Thoracic aorta (tissue), 2 donors: Measurements from ENCODE around the gene SLC9A8. TPM values are rescaled to one million over a fixed set of nuclear protein-coding genes. Genes with fewer than 3 reads are reported as not detected.

ENCODE experiments used
- ATAC-seq: fragments of 150-250 bp; one replicate; pipeline ENCODE4 v1.8.0; 2017; ENCODE audit warnings: low read depth; ENCODE audit not compliant: insufficient number of reproducible peaks, low FRiP score
- DNase-seq: peaks from one replicate; pipeline ENCODE4 v3.0.0-alpha.2; 2020; ENCODE audit warnings: low spot score
- H3K27ac ChIP-seq, 2 donors: fragments of 200-600 bp; sonication (generic); 1 replicate in 1 of 2; 2 replicates in 1 of 2; pipeline ENCODE4 v1.5.1; 2016; ENCODE audit warnings: mild to moderate bottlenecking in 2 of 2, moderate library complexity in 2 of 2
- H3K27me3 ChIP-seq: fragments of 200-600 bp; sonication (generic); replicated peaks from 2 replicates; pipeline ENCODE4 v1.6.0; 2016; ENCODE audit warnings: mild to moderate bottlenecking; ENCODE audit not compliant: insufficient read depth
- H3K36me3 ChIP-seq: fragments of 200-600 bp; sonication (generic); one replicate; pipeline ENCODE4 v1.5.1; 2016
- H3K4me1 ChIP-seq, 2 donors: fragments of 200-600 bp; sonication (generic); 1 replicate in 1 of 2; 2 replicates in 1 of 2; pipeline versions ENCODE4 v1.5.1 to v1.6.0; 2016; ENCODE audit warnings: low read depth in 2 of 2, mild to moderate bottlenecking in 1 of 2; ENCODE audit not compliant: control insufficient read depth in 1 of 2
- H3K4me3 ChIP-seq: fragments of 200-600 bp; sonication (generic); 2 replicates; pipeline ENCODE4 v1.5.1; 2016; ENCODE audit warnings: mild to moderate bottlenecking
- H3K9me3 ChIP-seq: fragments of 200-600 bp; sonication (generic); 2 replicates; pipeline ENCODE4 v1.5.1; 2016
- total RNA-seq, 2 donors: library from RNA; depleted of rRNA; stranded (reverse); fragments of >200 nt; gene quantifications; one replicate each; pipeline versions ENCODE4 v1.1.0 to v1.2.3, GENCODE V29; 2016
- TF ChIP-seq, protein P1 (sequence below): fragments of 200-600 bp; sonication (generic); IDR thresholded peaks from one replicate; pipeline ENCODE4 v1.5.1; 2019; ENCODE audit warnings: antibody characterized with exemption

The SLC9A8 gene
- total RNA-seq, 2 donors from 2014 or later: 9.2 to 14.3 TPM

DNA sequence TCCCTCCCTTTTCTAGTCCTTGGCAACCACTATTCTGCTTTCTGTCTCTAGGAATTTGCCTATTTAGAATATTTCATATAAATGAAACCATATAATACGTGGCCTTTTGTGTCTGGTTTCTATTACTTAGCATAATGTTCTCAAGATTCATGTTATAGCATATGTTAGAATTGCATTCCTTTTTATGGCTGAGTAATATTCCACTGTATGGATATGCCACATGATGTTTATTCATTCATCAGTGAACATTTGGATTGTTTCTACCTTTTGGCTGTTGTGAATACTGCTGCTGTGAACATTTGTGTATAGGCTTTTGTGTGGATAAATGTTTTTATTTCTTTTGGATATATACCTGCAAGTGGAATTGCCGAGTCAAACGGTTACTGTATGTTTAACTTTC is 7.1 kb downstream of the SLC9A8 start:
- Histone ChIP-seq H3K36me3 (peaks cover 34% of the 10 kb centered on the region), H3K4me1 (peaks cover 6 to 15% of the 10 kb centered on the region in 2 donors), H3K9me3 (no peaks in the 10 kb centered on the region), H3K4me3 (no peak overlapping the region), H3K27me3 (no peaks in the 10 kb centered on the region), H3K27ac (no peak overlapping the region)
- DNase-seq: no peak
- no peak for ATAC-seq
- TF ChIP-seq, protein P1, sequence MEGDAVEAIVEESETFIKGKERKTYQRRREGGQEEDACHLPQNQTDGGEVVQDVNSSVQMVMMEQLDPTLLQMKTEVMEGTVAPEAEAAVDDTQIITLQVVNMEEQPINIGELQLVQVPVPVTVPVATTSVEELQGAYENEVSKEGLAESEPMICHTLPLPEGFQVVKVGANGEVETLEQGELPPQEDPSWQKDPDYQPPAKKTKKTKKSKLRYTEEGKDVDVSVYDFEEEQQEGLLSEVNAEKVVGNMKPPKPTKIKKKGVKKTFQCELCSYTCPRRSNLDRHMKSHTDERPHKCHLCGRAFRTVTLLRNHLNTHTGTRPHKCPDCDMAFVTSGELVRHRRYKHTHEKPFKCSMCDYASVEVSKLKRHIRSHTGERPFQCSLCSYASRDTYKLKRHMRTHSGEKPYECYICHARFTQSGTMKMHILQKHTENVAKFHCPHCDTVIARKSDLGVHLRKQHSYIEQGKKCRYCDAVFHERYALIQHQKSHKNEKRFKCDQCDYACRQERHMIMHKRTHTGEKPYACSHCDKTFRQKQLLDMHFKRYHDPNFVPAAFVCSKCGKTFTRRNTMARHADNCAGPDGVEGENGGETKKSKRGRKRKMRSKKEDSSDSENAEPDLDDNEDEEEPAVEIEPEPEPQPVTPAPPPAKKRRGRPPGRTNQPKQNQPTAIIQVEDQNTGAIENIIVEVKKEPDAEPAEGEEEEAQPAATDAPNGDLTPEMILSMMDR: no peak

- ATAC-seq: no peak
- peaks cover 24% of the 10 kb centered on the region for H3K36me3 ChIP-seq
- no peak overlapping the region for H3K27ac ChIP-seq
Measured at GRCh38 chr20:49821381-49821780, 8.8 kb downstream of the SLC9A8 start.

DNA sequence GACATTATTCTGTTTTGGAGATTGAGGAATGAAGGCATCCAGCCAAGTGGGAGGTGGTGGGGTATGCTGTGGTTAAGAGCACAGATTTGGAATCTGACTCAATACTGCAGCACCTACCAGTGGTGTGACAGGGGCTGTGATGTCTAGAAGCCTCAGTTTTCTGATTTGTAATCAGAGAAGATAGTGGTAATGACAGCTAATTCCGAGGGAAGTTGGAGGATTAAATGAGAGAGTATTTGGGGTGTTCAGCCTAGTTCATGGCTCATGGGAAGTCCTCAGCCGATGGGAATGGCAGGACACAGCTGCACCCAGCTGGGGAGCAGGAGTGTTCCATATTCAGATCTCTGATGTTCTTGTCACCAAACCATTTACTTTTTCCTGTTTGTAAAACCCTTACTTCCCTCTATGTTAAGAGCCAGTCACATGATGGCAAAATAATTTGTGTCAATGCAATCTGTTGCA is 9.3 kb downstream of the SLC9A8 start:
- TF ChIP-seq, protein P1: peak; percentile 13
- Histone ChIP-seq H3K27ac (peak overlapping the region in 1 of 2 donors; percentile 42), H3K36me3 (peaks cover 21% of the 10 kb centered on the region), H3K27me3 (no peaks in the 10 kb centered on the region), H3K9me3 (no peaks in the 10 kb centered on the region), H3K4me3 (no peak overlapping the region), H3K4me1 (peaks cover 18 to 29% of the 10 kb centered on the region in 2 donors)
- DNase-seq (peak; percentile 41), ATAC-seq (no peak)

More at GRCh38 chr20:49821381-49821780, 8.8 kb downstream of the SLC9A8 start:
- TF ChIP-seq, protein P1: no peak
- Histone ChIP-seq H3K4me1 (peaks cover 15 to 25% of the 10 kb centered on the region in 2 donors), H3K9me3 (no peaks in the 10 kb centered on the region), H3K4me3 (no peak overlapping the region), H3K27me3 (no peaks in the 10 kb centered on the region)
- DNase-seq: no peak

GRCh38 chr20:49823152-49823847 is 10.7 kb downstream of the SLC9A8 start:
- Histone ChIP-seq H3K9me3 (no peaks in the 10 kb centered on the region), H3K27ac (no peak overlapping the region), H3K4me3 (no peak overlapping the region), H3K36me3 (peaks cover 21% of the 10 kb centered on the region), H3K27me3 (no peaks in the 10 kb centered on the region), H3K4me1 (peaks cover 18 to 29% of the 10 kb centered on the region in 2 donors)
- DNase-seq (no peak), ATAC-seq (no peak)
- TF ChIP-seq, protein P1: no peak

GRCh38 chr20:49824206-49824605 is 11.6 kb downstream of the SLC9A8 start:
- DNase-seq (no peak), ATAC-seq (no peak)
- Histone ChIP-seq H3K4me3 (no peak overlapping the region), H3K36me3 (peaks cover 20% of the 10 kb centered on the region), H3K27ac (no peak overlapping the region), H3K4me1 (peaks cover 18 to 29% of the 10 kb centered on the region in 2 donors), H3K27me3 (no peaks in the 10 kb centered on the region), H3K9me3 (no peaks in the 10 kb centered on the region)
- TF ChIP-seq, protein P1: no peak
